Left lobe of liver (tissue), 2 donors: Measurements from ENCODE around the gene ZNRF1. TPM values are rescaled to one million over a fixed set of nuclear protein-coding genes. Genes with fewer than 3 reads are reported as not detected.

ENCODE experiments used
- ATAC-seq: fragments of 200-7000 bp; cut with Tn5 transposase; one replicate; pipeline ENCODE4 v1.9.1; 2020; ENCODE audit warnings: mild to moderate bottlenecking, moderate library complexity
- DNase-seq: peaks from one replicate; pipeline ENCODE4 v3.0.0-alpha.2; 2020; ENCODE audit warnings: low spot score
- total RNA-seq: library from RNA; stranded (reverse); gene quantifications from one replicate; pipeline ENCODE4 v1.2.1, GENCODE V29; 2021
- donor health status: DM: no; HTN: no; CAD: no; lungs with moderate emphysema.
- donor health status: DM: no; HTN: yes; CAD: no.

ZNRF1 gene
- total RNA-seq, 1 donor from 2014 or later, result 14.0 TPM

DNA sequence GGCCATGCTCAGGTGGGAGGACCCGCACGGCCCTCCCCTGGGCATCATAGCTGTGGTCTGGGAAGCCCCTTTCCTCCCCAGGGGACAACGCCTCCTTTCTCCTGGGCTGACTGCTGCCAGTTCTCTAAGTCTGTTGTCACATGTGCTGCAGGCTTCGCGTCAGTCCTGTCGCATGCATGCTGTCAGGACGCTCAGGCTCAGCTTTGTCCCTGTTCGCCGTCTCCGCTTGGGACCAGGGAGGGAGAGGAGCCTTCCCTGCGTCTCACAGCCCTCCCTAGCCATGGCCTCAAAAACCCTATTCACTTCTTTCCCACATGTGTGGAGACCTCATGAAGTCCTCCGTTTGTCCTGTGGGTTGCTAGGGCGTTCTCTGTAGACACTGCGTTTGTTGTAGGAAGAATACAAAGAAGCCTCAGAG lies 96.4 kb downstream of the ZNRF1 start:
- ATAC-seq (no peak), DNase-seq (no peak)

DNA sequence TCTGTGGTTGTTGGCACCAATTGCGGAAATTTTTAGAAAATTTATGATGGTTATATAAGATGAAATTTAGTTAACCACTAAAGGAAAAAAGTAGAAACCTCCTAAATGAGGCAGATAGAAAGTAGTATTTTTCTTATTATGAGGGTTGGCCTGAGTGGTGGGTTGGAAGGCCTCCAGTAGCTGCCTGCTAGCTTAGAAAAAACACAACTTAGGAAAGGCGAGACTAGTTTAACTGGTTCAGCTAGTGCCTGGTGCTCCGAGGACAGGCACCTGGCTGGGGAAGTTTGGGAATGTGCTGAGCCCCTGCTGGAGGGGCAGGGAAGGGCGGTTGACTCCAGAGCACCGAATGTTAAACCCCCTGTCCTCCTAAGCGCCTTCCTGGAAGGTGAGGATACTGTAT lies 97.8 kb downstream of the ZNRF1 start:
- no peak for ATAC-seq

DNA sequence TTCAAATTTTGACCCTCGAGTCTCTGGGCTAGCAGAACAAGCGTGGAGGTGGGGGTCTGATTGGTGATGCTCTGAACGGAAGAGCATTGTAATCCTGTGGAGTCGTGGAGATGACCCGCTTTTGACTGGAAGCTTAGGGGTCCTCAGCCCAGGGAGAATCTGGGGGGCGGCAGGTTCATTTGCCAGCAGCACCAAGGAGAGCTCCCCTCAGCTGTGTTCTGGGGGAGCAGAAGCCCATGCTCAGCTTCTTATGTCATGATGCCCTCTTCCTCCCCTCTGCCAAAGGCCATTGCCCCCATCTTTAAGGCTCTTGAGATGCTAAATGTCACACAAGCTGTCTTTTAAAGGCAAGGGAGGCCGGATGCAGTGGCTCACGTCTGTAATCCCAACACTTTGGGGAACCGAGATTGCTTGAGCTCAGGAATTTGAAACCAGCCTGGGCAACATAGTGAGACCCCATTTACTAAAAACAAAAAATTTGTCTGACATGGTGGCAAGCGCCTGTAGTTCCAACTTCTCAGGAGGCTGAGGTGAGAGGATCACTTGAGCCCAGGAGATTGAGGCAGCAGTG lies 98.5 kb downstream of the ZNRF1 start:
- DNase-seq (no peak), ATAC-seq (no peak)

More for the DNA sequence above, 97.8 kb downstream of the ZNRF1 start:
- DNase-seq, result no peak

DNA sequence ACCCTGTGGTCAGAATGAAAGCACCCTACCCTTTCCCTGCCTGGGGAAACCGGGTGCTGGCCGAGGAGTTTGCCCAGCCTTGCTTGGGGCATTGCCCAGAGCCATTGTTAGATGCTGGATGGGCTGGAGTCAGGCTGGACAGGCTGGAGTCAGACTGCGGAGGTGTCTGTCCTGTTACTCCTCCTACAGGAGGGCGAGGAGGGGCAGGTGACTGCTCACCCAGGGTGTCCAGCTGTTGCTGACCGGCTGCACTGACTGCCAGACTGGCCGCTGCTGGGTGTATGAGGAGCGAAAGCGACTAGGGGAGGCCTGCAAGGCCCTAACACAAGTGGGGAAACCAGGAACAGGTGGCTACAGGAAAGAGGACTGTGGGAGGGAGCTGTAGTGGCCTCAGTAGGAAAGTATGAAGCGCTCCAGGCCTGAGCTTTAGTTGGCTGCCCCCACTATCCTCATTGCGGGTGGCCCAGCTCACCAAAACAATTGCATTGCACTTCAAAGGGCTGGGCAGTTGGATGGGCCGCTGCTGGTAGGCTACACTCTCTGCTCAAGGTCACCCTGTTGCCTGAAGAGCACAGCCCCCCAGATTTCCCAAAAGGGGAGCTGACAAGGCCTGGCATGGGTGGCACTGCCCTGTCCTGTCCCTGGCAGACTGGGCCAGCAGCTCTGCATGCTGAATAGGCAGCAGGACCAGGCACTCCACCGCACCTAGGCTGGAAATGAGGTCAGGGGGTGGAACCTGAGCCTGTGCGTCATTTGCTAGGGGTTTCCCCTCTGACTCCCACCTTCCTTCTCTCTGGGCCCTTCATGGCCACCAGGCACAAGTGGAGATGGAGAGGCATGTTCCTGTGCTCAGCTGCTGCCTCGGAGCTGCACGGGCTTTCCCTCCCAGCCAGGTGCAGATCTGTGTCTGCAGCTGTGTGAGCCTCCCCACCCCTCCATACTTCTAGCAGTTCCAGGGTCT lies 99.4 kb downstream of the ZNRF1 start:
- DNase-seq (no peak), ATAC-seq (no peak)

DNA sequence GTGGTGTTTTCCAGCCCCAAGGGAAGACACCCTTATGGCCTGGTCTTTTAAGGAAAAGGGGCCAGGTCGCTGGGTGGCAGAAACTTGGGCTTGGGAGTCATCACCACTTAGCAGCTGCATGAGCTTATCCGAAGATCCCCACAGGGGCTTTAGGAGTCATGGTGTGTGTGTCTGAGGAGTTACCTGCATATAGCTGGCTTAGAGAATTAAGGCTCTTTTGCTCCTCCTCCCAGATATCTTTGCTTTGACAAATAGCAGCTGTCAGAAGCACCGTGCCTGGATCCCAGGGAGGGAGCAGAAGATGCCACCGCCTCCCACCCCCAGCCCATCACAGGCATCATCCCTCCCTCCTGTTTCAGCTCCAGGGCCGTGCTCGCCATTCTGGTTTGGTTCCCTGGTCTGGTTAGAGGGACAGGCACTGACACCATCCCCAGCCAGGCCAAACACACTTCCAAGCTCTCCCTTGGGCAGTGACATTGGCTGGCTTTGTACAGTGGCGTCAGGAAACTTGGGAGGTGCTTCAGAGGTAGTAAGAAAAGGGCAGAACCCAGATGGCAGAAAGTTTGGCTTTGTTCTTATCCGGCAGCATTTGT lies 100.3 kb downstream of the ZNRF1 start:
- ATAC-seq, result no peak
- no peak for DNase-seq

DNA sequence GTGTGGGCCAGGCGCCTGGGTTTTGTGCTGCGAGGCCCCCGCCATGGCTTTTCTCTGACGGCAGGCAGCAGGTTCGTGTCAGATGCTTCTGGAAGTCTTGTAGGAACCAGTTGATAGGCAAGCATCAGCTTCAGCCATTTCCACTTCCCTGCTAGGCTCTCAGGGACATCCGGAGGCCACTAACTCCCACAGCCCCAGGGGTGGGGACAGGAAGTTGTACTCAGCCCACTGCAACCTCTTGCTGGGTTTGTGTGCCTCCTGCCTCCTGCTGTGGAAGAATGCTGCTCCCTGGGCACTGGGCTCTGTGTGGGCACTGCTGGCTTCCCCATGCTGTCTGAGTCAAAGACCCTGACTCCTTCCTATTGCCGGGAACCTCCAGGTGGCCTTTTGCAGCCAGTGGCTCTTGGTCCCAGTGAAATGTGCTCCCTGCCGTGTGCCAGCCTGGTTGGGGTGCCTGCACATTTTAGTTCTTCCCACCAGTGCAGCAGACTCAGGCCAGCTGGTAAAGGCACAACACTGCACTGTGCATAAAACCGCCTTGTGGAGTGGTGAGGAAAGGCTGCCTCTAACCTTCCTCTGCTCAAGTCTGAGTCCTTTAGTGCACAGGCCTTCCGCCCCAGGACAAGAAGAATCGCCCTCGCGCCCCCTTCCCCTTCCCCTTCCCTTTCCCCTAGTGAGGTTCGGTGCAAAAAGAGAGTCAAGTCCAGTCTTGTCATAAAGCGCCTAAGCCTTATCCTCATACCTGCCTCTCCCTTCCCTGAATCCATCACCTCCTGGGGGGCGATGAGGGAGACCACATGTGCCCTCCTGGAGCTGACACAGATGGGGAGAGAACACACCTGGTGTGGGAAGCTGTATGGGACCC lies 101.1 kb downstream of the ZNRF1 start:
- peak; percentile 65 for ATAC-seq
- no peak for DNase-seq

DNA sequence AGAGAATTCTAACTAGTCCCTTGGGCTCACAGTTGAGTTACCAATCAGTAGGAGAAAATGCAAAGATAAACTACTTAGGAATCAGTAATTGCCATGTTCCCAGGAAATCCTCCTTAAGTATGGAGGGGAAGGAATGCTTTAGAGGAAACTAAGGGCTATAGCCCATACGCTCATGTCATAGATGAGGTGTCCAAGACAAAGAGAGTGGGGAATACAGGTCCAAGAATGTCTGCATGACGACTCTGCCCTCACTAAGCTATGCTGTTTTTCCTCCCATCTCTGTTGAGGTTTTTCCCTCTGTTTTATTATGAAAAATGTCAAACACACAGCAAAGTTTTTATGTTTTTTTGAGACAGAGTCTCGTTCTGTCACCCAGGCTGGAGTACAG lies 101.8 kb downstream of the ZNRF1 start:
- no peak for ATAC-seq

DNA sequence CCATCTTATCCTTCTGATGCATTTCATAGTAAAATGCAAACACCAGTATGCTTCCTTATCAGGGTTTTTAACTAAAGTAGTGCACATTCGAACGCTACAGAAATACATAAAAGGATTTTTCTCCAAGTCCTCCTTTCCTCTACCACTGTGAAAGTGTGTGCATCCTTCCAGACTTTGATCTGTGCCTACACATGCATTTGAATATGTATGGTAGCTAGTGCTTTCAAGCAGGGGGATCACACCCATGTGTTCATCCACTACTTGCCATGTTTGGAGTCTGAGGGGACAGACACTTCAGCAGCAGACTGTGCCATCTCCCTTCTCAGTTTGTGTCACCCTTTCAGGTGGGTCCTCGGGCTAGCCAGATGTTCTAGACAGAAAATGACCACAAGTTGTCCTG lies 102.8 kb downstream of the ZNRF1 start:
- ATAC-seq, result no peak
- DNase-seq, result no peak

More for the DNA sequence above, 101.8 kb downstream of the ZNRF1 start:
- DNase-seq, result no peak

DNA sequence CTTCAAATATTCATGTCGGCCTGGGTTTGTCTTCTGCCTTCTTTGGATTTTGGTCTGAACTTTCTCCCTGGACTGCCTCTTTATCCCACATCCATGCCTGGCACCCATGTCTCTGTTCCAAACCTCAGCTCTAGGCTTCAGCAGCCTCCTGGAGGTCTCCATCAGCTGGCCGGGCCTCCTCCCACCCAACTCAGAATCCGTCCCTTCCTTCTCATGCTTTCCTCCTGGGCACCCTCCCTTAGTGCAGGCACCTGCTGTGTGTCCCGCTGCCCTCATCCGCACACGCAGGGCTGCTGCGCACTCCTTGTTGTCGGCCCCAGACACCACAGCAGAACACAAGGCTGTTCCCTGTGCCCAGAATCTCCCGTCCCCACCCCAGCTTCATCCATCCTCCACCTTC lies 103.8 kb downstream of the ZNRF1 start:
- ATAC-seq (no peak), DNase-seq (no peak)

DNA sequence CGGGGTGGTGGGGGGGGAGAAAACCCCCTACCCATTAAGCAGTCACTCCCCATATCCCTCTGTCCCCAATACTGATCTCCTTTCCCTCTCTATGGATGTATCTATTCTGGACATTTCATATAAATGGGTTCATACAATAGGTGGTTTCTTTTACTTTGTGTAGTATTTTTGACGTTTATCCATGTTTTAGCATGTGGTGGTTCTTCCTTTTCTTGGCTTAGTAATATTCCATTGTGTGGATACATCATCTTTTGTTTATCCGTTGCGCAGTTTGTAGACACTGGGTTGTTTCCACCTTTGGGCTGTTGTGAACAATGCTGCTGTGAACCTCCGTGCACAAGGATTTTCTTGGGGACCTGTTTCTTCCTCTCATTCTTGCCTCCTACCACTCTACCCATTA lies 105.2 kb downstream of the ZNRF1 start:
- no peak for ATAC-seq

DNA sequence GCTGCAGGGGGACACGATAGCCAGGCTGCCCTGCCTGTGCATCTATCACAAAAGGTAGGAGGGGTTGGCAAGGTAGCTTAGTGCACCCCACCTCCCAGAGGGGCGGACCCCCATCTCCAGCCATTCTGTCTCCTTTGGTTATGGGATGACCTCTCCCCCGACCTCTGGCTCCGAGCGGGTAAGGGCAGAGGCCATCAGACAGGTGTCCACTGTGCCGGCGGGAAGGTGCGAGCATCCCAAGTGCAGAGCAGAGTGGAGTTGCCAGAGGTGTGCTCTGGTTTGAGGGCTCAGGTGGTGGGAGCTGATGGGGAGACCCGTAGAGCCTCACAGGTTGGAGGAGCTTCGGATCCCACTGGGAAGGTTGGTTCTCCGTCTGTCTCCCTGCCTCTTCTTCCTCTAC lies 106.0 kb downstream of the ZNRF1 start:
- ATAC-seq (no peak), DNase-seq (no peak)

More for the DNA sequence above, 105.2 kb downstream of the ZNRF1 start:
- no peak for DNase-seq

DNA sequence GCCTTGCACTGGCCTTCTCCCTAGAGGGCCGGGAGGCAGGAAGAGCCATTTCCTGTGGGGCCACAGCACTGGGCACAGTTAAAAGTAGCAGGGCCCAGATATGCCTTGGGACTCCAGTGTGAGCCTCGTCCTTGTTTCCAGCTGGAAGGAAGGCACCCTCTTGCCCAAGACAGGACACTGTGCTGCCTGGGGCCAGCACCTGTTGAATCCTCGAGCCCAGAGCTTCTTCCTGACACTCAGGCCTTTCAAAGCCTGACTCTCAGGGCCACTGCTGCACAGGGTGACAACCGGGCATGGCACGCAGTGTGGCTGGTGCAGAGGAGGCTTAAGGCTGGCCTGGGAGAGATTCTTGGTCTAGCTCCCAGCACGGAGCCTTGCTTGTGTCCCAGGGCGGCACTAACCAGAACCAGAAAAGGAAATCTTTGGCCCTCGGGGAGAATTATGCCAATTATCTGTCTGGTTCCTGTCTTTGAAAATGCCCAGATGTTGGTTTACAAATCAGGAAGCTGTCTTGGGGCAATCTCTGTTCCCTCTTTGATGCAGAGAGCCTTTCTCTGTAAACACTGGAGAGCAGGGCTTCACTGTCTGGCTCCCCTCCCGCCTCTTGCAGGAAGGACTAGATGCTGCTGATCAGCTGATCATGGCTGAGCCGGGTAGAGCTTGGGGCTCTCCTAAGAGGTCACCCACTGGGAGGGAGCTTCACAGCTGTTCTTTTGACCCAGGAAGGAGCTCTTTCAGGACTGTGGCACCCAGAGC lies 106.7 kb downstream of the ZNRF1 start:
- ATAC-seq (no peak), DNase-seq (no peak)

DNA sequence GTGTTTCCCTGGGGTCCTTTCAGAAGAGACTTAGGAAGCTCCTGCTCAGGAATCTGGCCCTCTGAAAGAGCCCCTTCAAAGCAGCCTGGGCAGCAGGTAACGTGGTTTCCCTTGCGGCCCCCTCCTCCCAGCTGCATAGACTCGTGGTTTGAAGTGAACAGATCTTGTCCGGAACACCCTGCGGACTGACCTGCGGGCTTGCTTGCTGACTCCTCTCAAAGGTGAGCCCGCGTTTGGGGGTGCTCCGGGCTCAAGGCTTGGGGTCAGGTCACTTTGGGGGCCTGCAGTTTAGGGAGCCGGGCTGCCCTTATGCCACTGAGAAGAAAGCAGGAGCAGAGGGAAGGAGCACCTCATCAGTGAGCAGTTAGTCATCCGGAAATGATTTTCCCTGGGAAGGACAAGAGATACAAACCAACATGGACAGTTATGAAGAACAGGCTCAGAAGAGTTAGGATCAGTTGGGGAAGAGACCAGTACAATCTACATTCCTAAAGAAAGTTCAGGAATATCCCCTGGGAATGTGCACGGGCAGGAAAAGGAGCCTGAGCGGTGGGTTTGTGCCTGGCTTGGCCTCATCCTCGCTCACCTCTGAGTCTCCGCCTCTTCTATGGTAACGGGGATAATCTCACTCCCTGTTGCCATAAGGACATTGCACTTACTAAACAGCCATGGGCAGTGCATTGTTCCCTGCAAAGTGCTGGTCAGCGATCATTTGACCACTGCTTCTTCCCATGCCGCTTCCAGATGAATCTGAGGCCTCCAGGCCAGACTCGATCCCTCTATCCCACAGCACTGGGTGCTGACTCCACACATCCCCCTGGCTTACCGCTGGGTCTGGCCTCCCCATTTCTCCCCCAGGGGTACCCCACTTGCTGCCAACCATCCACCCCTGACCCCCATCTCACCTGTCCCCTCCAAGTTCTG lies 107.8 kb downstream of the ZNRF1 start:
- no peak for DNase-seq
- no peak for ATAC-seq

DNA sequence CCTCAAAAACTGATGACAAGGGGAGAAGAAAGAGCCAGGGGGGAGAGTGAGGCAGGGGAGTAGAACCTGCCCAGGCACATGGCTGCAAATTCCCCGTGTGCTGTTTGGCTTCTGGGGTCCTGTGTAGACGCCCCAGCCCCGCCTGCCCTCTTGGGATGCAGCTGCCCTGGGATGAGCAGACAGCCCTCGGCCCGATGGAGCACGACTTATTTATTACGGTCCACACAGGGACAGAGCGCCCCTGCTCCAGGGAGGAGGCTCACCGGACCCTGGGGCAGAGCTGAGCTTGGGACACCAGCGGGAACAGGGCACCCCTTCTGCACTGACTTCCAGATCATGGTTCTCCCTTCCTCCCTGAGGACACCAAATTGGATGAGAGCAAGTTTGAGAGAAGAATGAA lies 108.7 kb downstream of the ZNRF1 start:
- DNase-seq (no peak), ATAC-seq (no peak)

DNA sequence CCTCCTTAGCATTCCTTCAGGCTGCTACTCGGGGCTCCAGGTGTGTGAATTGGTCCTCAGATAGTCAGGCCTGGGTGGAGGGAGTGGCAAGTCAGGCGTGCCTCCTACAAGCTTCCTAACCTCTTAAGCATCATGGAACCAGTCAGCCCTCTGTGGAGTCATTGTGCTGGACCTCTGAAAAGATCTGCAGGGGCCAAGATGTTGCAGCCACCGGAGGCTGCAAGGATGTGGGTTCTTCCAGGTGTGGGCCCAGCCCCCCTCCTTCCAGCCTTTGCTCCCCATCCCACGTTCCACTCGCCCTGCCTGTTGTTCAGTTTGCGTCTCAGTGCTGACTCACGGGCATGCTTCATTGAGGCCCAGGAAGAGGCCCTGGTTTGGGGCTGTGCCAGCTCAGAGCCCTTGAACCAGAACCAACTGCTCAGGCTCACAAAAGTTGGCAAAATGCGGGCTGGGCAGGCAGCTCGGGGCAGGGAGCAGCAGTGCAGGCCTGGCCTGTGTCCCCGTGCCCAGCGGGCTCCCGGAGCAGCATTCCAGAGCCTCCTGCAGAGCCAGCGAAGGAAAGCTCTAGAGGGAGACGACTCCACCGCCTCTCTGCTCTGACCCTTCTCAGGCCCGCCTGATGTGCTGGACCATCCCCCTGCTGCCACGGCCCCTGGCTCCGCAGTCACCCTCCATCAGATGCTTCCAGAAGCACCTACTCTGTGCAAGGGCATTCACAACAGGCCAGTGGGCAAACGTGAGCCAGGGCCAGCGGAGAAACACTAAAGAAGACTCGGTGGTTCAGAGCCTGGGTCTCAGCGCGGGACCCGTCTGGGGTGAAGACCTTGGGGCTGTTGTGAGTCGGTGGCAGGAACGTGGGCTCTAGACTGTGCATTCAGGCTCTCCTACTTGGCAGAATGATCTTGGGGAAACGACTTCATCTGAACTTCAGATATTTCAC lies 110.2 kb downstream of the ZNRF1 start:
- DNase-seq (peak; percentile 96), ATAC-seq (peak; percentile 71)

DNA sequence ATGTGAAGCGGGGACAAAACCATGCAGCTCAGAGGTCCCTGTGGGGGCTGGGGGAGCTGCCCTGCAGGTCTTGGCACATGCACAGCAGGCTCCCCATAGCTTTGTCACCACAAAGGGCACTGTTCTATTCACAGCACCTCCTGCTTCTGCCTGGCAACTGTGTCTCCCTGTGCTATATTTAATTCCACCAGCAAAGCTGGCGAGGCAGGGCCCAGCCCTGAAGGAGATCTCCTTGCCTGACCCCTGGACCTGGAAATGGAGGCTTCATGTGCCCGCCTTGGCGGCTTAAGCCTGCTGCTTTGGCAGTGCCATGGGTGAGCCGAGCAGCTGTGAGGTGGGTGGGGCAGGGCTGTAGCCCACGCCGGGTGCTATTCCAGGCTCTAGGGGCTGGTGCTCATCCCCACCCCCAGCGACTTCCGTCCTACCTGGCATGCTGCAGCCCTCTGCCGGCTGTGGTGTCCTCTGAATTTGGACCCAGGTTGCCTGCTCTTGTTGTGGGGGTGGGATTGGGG lies 111.0 kb downstream of the ZNRF1 start:
- ATAC-seq (peak; percentile 60), DNase-seq (peak; percentile 77)

DNA sequence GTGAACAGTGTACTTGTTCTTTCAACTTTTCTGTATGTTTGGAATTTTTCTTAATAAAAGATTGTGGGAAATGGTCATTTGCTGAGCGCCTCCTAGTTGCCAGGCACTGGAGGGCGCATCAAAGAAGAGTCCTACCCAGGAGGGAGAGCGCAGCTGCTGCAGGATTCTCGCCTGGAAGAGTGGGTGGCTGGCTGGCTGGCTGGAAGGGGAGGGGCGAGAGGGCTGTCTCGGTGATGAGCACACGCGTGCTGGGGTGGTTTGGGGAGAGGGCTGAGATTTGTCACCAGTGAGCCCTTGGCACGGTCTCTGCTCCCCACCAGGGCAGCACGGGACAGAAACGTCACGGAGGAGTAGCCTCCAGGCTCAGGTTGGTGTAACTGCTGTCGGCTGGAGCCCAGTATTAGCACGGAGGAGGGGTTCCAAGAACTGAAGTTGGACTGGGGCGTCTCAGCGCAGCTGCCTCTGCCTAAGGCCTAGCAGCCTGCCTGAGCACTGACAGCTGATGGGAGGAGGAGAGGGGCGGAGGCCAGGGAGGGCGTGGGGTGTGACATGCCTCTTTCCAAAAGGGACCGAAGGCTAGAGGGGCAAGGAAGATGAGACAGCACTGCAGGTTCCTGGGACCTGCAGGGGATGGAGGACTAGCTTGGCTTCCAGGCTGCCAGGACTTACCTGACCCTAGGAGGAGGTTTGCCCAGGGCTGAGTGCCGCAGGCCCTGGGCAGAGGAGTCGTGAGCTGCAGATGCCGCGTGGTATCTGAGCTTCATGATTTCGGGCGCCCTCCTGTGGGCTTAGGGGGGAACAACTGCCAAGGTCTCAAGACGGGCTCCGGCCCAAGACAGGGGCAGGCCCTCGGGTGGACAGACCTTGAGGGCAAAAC lies 112.1 kb downstream of the ZNRF1 start:
- peak; percentile 86 for DNase-seq
- ATAC-seq, result peak; percentile 70
